ENCODE results near the gene RASA3.

RASA3 gene

DNA sequence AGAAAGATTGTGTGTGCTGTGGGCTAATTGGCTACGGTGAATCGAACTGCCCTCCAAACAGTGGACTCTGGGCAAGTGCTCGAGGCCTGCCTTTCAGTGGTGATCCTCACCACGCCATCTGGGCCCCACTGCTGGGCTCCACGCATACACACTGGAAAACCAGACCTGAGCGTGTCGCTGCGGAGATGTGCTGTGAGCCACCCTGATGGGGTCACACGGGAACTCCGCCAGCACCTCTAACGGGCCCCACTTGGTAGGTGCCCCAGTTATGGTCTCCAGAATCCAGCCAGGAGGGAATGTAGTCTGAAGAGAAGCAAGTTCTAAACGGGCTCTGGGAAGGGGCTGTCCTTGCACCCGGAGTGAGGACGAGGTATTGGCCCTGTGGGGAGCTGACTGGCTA, 197.8 kb downstream of the RASA3 start:
- no peak for DNase-seq (ENCODE audit: low spot score)

DNA sequence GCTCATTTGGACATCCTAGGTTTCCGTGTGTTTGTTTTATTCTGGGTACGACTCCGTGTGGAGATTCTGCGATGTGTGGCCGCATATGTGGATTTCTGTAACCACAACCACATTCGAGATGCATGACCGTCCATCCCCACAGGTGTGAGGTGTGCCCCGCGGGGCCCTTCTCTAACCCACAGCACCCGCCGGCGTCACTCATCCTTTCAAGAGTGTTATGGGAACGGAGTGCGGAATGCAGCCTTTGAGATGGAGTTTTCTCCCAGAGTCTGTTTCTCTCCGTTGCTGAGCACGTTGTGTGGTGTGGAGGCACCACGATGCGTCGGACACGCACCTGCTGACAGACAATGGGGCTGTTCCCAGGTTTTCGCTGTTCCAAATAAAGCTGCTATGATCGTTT, 198.5 kb downstream of the RASA3 start:
- no peak for DNase-seq (ENCODE audit: low spot score)

DNA sequence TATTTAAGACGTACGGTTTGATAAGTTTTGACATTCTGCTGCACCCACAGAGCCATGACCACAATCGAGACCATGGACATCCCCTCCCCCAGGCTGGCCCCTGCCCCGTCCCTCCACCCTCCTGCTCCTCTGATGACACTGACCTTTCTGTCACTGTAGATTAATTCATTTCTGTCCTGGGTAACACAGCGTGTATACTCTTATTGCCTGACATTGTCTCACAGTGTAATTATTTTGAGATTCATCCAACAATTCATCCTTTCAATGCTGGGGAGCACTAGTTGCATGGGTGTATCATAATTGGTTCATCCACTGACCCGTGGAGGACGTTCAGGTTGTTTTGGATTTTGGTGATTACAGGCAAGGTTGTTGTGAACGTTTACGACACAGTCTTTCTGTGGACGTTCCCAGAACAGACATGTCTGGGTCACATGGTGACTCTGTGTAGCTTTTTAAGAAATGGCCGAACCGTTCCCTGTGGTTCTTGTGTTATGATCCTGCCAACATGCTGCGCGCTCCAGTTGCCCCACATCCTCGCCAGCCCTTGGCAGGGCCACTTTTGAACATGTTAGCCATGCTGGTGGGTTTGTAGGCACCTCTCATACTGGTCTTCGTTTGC, 200.5 kb downstream of the RASA3 start:
- no peak for DNase-seq (ENCODE audit: low spot score)

DNA sequence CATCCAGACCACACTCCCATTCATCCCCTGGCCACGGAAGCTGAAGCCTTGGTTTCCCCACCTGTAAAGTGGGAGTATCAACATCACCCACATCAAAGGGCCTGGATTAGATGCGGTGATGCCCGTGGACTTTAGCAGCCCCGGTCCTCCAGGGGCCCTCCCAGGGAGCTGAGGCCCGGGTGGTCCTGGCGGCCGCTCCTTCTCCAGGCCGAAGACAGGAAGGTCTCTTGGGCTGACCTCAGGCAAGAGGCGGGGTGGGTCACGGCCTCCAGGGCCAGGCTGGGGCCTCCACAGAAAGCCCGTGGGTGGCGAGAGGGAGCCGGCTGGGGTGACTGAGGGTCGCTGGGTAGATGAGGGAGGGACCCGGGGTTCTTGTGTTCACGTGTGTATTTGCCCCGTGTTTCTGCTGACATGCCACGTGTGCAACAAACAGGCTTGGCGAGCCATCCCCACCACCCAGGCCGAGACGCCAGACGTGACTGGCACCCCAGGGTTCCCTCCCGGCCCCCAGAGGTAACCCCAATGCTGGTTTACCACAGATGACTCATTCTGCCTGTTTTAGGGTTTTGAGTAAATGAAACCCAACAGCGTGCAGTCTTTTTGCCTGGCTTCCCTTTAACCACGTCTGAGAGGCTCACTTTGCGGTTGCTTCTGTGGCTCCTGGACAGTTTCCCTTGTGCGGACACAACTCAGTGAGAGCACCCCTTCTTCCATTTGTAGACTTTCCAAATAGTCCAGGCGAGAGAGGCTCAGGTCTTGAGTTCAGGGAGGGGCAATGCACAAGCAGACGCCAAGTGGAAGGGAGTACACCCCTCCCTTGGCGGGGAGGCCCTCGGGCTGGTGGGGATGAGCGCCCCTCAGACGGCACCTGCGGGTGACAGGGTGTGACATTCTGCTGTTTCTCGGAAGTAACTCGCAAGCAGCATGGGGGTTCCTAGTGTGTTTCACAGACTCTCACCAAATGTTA, 201.5 kb downstream of the RASA3 start:
- no peak for DNase-seq (ENCODE audit: low spot score)

DNA sequence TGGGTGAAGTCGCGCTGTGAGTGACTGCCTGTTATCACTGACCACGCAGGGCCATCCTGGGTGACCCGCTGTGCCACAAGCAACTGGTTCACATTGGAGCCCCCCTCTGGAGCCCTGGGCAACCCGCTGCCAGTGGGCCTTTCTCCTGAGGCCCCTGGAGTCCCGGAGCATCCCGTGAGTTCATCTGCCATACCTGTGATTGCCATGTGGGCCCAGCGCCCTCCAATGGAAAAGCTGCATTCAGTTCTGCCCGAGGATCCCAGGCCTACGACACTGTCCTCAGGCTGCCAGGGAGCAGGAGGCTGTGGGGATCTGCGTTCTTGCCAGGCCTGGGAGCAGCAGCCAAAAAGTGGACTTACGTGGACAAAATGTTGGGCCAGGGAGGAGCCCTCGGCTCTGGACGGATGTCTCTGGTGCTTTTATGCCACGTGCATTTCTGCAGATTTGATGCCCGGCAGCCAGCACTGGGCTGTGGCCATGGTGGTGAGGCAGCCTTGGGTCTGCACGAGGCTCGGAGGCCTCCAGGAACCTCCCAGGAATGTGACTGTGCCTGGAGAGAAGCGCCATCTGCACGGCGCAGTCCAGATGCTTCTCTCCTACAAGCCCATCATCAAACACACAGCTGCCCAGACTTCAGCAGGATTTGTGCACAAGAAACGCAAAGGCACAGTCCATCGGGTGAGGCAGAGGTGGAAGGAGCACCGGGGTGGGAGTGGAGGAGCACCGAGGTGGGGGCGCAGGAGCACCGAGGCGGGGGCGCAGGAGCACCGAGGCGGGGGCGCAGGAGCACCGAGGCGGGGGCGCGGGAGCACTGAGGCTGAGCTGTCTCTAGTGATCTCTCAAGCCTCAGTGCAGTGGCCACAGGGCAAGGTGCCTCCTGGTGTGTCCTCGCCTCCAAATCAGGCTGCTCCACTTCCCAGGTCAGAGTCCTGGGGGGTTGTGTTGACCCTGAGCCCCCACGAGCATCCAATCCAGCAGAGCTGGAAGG, 202.5 kb downstream of the RASA3 start:
- no peak for DNase-seq (ENCODE audit: low spot score)

DNA sequence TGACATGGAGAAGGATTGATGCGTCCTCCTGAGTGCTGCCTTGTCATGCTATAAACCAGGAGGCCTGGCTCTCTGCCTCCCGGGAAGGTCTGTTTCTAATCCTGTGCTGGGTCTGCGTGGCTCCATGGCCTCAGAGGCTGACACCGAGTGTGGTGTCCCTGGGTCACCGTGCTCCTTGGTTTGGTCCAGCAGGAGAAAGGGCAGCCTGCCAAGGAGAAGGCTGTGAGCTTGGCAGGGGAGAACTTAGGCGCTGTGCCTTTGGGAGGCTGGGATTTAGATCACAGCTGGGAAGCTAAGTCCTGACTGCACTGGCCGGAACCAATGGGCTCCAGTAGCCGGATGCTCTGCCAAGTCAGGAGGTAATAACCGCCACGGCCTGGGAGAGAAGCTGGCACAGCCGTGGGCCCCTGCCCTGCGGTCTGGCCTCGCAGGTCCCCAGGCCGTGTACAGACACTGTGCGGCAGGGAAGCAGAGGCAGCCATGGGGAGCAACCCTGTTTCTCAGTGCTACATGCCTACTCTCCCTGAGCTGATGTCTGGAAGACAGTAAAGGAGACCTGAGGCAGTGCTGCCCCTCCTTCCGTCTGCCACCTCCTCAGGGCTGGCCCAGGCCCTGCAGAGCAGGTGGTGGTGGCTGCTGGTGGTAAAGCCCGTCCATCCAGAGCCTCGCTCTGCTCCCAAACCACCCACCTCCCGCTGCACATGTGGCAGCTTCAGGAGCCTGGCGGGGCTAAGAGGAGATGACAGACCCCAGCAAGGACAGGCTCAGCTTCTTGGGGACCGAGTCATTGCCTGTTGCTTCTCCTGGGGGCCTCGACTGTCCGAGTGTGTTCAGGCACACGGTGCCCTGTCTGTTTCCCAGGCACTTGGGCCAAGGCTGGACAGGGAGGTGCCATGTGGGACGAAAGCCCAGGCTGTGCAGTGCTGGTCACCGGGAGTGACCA, 203.5 kb downstream of the RASA3 start:
- DNase-seq (ENCODE audit: low spot score), result no peak

Data from D341Med (cell line).